Suprapubic skin (tissue), 4 donors: ENCODE data around the gene CPSF4. TPM values are rescaled to one million over a fixed set of nuclear protein-coding genes. Genes with fewer than 3 reads are reported as not detected.
A peak's percentile ranks its signal among the peaks of the same experiment; 100 is the strongest.

Experiments used
- DNase-seq, 2 donors: peaks; one replicate each; pipeline ENCODE4 v3.0.0-alpha.2; 2019; ENCODE audit warnings: low spot score in 2 of 2
- H3K27ac ChIP-seq: fragments of 200-600 bp; sonication (generic); one replicate; pipeline ENCODE4 v1.5.1; 2019
- H3K27me3 ChIP-seq: fragments of 200-600 bp; sonication (generic); one replicate; pipeline ENCODE4 v1.5.1; 2019
- H3K36me3 ChIP-seq: fragments of 200-600 bp; sonication (generic); one replicate; pipeline ENCODE4 v1.5.1; 2019
- H3K4me1 ChIP-seq: fragments of 200-600 bp; sonication (generic); one replicate; pipeline ENCODE4 v1.5.1; 2019
- H3K4me3 ChIP-seq: fragments of 200-600 bp; sonication (generic); one replicate; pipeline ENCODE4 v1.5.1; 2019; ENCODE audit warnings: mild to moderate bottlenecking
- H3K9me3 ChIP-seq: fragments of 200-600 bp; sonication (generic); one replicate; pipeline ENCODE4 v1.5.1; 2019
- CTCF ChIP-seq, 2 donors: fragments of 200-600 bp in 1 of 2; fragments of 450-650 bp in 1 of 2; sonication (generic) in 1 of 2; IDR thresholded peaks; one replicate each; pipeline ENCODE4 v1.5.1; 2016 to 2019; ENCODE audit warnings: antibody characterized with exemption in 2 of 2, mild to moderate bottlenecking in 1 of 2, moderate library complexity in 1 of 2
- EP300 ChIP-seq: sonication (generic); formaldehyde crosslinking; IDR thresholded peaks from one replicate; pipeline ENCODE4 v1.6.1; 2017; ENCODE audit warnings: antibody characterized with exemption
- POLR2A ChIP-seq, 2 donors: fragments of 450-650 bp; IDR thresholded peaks; one replicate each; pipeline ENCODE4 v1.6.1; 2017; ENCODE audit warnings: antibody characterized with exemption in 2 of 2, mild to moderate bottlenecking in 2 of 2, moderate library complexity in 2 of 2
- POLR2AphosphoS5 ChIP-seq, 3 donors: sonication (generic); formaldehyde crosslinking; IDR thresholded peaks; one replicate each; pipeline ENCODE4 v1.6.1; 2017; ENCODE audit warnings: antibody characterized with exemption in 3 of 3
- WGBS: methylation state at CpG from one replicate; pipeline ENCODE4 v1.1.5; 2018; 5-methylcytosine and 5-hydroxymethylcytosine counted together
- total RNA-seq, 4 donors: library from RNA; depleted of rRNA; stranded (reverse); fragments of >200 nt; gene quantifications; one replicate each; pipeline ENCODE4 v1.1.0, GENCODE V29; 2016

The CPSF4 gene
- total RNA-seq = 10 to 100 TPM; 35.0 to 59.9 (median 41.7) TPM

- Histone ChIP-seq H3K27ac (peak within 1 kb of the TSS; percentile 90), H3K4me1 (peaks cover 37% of the 10 kb centered on the region), H3K27me3 (no peaks in the 10 kb centered on the region), H3K36me3 (peaks cover 24% of the 10 kb centered on the region), H3K4me3 (peak within 1 kb of the TSS; percentile 100), H3K9me3 (no peaks in the 10 kb centered on the region)
- 0% methylated on average over 50 of the region's 89 CpGs for WGBS
- TF ChIP-seq POLR2A (IDR thresholded peaks at IDR 0.05) (peak in 1 of 2 donors; percentile 6), POLR2AphosphoS5 (IDR thresholded peaks at IDR 0.05) (peak in 2 of 3 donors; percentile 14 to 45), EP300 (no peak), CTCF (IDR thresholded peaks at IDR 0.05) (no peak)
- DNase-seq = peak; percentile 97
Measured at GRCh38 chr7:99438573-99439480, at the start of gene CPSF4, which contains the start of gene PTCD1. Gene CPSF4 (plus strand): TSS chr7:99438943. CDS start chr7:99439083, 140 bp downstream. Gene PTCD1 (minus strand): TSS chr7:99438798. CDS start chr7:99435242, 3,556 bp downstream.

- Histone ChIP-seq H3K27me3 (no peaks in the 10 kb centered on the region), H3K4me1 (peaks cover 23% of the 10 kb centered on the region), H3K4me3 (no peak overlapping the region), H3K9me3 (no peaks in the 10 kb centered on the region), H3K36me3 (peaks cover 70% of the 10 kb centered on the region), H3K27ac (no peak overlapping the region)
- WGBS = 77% methylated on average over 7 of the region's 13 CpGs
- no peak for TF ChIP-seq POLR2A (IDR thresholded peaks at IDR 0.05)
- TF ChIP-seq EP300 = no peak
- no peak for TF ChIP-seq POLR2AphosphoS5 (IDR thresholded peaks at IDR 0.05)
- TF ChIP-seq CTCF (IDR thresholded peaks at IDR 0.05) = no peak
- no peak for DNase-seq
Measured at GRCh38 chr7:99389772-99390171, 49.0 kb upstream of the CPSF4 start.

- Histone ChIP-seq H3K27ac (no peak overlapping the region), H3K9me3 (no peaks in the 10 kb centered on the region), H3K27me3 (no peaks in the 10 kb centered on the region), H3K4me3 (no peak overlapping the region), H3K4me1 (peaks cover 23% of the 10 kb centered on the region), H3K36me3 (peaks cover 75% of the 10 kb centered on the region)
- 94% methylated on average over 23 of the region's 23 CpGs for WGBS
- no peak for DNase-seq
- TF ChIP-seq POLR2A (IDR thresholded peaks at IDR 0.05) = no peak
- TF ChIP-seq EP300 = no peak
Measured at GRCh38 chr7:99390941-99391602, 47.7 kb upstream of the CPSF4 start.

- Histone ChIP-seq H3K36me3 (peaks cover 75% of the 10 kb centered on the region), H3K27me3 (no peaks in the 10 kb centered on the region), H3K9me3 (no peaks in the 10 kb centered on the region), H3K4me1 (peaks cover 23% of the 10 kb centered on the region), H3K4me3 (peak overlapping the region; percentile 60), H3K27ac (no peak overlapping the region)
- 71% methylated on average over 8 of the region's 8 CpGs for WGBS
- no peak for DNase-seq
- TF ChIP-seq CTCF (IDR thresholded peaks at IDR 0.05) (no peak), EP300 (no peak), POLR2A (IDR thresholded peaks at IDR 0.05) (no peak), POLR2AphosphoS5 (IDR thresholded peaks at IDR 0.05) (no peak)
Measured at GRCh38 chr7:99392046-99392445, 46.7 kb upstream of the CPSF4 start.

- DNase-seq = peak; percentile 91 to 95
- Histone ChIP-seq H3K27me3 (no peaks in the 10 kb centered on the region), H3K4me1 (peaks cover 23% of the 10 kb centered on the region), H3K4me3 (peak overlapping the region; percentile 60), H3K27ac (peak overlapping the region; percentile 73), H3K36me3 (peaks cover 76% of the 10 kb centered on the region), H3K9me3 (no peaks in the 10 kb centered on the region)
- WGBS = 5% methylated on average over 31 of the region's 68 CpGs
- TF ChIP-seq CTCF (IDR thresholded peaks at IDR 0.05) (no peak), EP300 (no peak), POLR2AphosphoS5 (IDR thresholded peaks at IDR 0.05) (no peak), POLR2A (IDR thresholded peaks at IDR 0.05) (no peak)
Measured at GRCh38 chr7:99392659-99393354, 45.9 kb upstream of the CPSF4 start.
